ENCODE measurements around the gene SMIM32. TPM values are rescaled to one million over a fixed set of nuclear protein-coding genes. Genes with fewer than 3 reads are reported as not detected.

SMIM32 gene
- total and polyA plus RNA-seq, 2 donors (not counting 1 experiment from before 2014, with no cell fraction given) = not detected

DNA sequence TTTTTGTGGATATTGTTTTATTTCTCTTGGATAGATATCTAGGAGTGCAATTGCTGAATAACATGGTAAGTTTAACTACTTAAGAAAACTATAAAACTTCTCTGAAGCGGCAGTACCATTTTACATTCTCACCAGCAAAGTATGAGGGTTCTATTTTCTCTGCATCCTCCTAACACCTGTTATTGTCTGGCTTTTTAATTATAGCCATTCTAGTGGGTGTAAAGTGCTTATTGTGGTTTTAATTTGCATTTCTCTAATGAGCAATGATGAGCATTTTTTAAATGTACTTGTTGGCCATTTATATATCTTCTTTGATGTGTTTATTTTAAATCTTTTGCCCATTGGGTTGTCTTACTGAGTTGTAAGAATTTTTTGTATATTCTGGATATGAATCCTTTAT lies 28.7 kb downstream of the SMIM32 start:
- WGBS (ENCODE audit: insufficient coverage) = no CpG with 5 or more reads among the region's 1 CpG
- H3K4me1 ChIP-seq (ENCODE audit: control insufficient read depth in 2 of 2, insufficient read depth in 2 of 2, low read length in 2 of 2) = peaks cover 0 to 10% of the 10 kb centered on the region in 2 donors
- no peak overlapping the region for H3K27ac ChIP-seq (ENCODE audit: low read length in 2 of 2)
- peaks cover 2 to 9% of the 10 kb centered on the region in 2 experiments for H3K36me3 ChIP-seq (replicated peaks in 1 of 2; ENCODE audit: control extremely low read depth in 1 of 2, control insufficient read depth in 1 of 2, extremely low read depth in 1 of 2, insufficient read depth in 2 of 2, low read length in 1 of 2)
- H3K27me3 ChIP-seq (replicated peaks in 1 of 4; ENCODE audit: control extremely low read depth in 1 of 4, control insufficient read depth in 3 of 4, insufficient read depth in 4 of 4, low read length in 3 of 4) = no peaks in the 10 kb centered on the region
- H2AFZ ChIP-seq (ENCODE audit: insufficient read depth, low read depth, low read length, poor library complexity, severe bottlenecking) = no peak overlapping the region
- ChIA-PET CTCF (interaction anchor here (1.0 to 1.2 kb wide), 2 partner anchors 10 to 108 kb away, joined by 3 read pairs; no protein-coding TSS in a partner anchor), POLR2A (no interaction called here)
- no peaks in the 10 kb centered on the region for H4K20me1 ChIP-seq (ENCODE audit: control insufficient read depth, insufficient read depth, low read length, poor library complexity, severe bottlenecking)
- TF ChIP-seq, protein P1, sequence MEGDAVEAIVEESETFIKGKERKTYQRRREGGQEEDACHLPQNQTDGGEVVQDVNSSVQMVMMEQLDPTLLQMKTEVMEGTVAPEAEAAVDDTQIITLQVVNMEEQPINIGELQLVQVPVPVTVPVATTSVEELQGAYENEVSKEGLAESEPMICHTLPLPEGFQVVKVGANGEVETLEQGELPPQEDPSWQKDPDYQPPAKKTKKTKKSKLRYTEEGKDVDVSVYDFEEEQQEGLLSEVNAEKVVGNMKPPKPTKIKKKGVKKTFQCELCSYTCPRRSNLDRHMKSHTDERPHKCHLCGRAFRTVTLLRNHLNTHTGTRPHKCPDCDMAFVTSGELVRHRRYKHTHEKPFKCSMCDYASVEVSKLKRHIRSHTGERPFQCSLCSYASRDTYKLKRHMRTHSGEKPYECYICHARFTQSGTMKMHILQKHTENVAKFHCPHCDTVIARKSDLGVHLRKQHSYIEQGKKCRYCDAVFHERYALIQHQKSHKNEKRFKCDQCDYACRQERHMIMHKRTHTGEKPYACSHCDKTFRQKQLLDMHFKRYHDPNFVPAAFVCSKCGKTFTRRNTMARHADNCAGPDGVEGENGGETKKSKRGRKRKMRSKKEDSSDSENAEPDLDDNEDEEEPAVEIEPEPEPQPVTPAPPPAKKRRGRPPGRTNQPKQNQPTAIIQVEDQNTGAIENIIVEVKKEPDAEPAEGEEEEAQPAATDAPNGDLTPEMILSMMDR (IDR thresholded peaks at IDR 0.05) = no peak
- TF ChIP-seq EZH2 (IDR thresholded peaks at IDR 0.05; ENCODE audit: borderline replicate concordance, insufficient read depth, low read depth, low read length, poor library complexity, severe bottlenecking) = no peak
- no peak for ATAC-seq (ENCODE audit: low read depth)
- Mint-ChIP-seq H3K9me3 (ENCODE audit: insufficient read depth) (no peaks in the 10 kb centered on the region), H3K4me3 (no peak overlapping the region), H3K4me1 (peaks cover 19% of the 10 kb centered on the region), H3K27ac (no peak overlapping the region), H3K27me3 (no peaks in the 10 kb centered on the region)
- H3K79me2 ChIP-seq (ENCODE audit: control insufficient read depth, insufficient read depth, low read length) = no peaks in the 10 kb centered on the region
- intact Hi-C loops (cut with micrococcal nuclease) = no loop called here
- DNase-seq = no peak
- H3K4me3 ChIP-seq (ENCODE audit: control extremely low read depth in 1 of 5, extremely low read depth in 1 of 5, insufficient read depth in 1 of 5, low read depth in 2 of 5, low read length in 4 of 5) = no peak overlapping the region
- H3K4me2 ChIP-seq (replicated peaks; ENCODE audit: low read depth, low read length, poor library complexity, severe bottlenecking) = no peak overlapping the region
- H3K9me3 ChIP-seq (ENCODE audit: control extremely low read depth in 1 of 3, control insufficient read depth in 2 of 3, insufficient read depth in 1 of 3, low read length in 2 of 3) = no peaks in the 10 kb centered on the region
- H3K9ac ChIP-seq (ENCODE audit: low read length) = no peak overlapping the region

- Histone ChIP-seq H3K36me3 (replicated peaks in 1 of 2; ENCODE audit: control extremely low read depth in 1 of 2, control insufficient read depth in 1 of 2, extremely low read depth in 1 of 2, insufficient read depth in 2 of 2, low read length in 1 of 2) (peaks cover 3 to 5% of the 10 kb centered on the region in 2 experiments), H2AFZ (ENCODE audit: insufficient read depth, low read depth, low read length, poor library complexity, severe bottlenecking) (no peak overlapping the region), H3K79me2 (ENCODE audit: control insufficient read depth, insufficient read depth, low read length) (no peaks in the 10 kb centered on the region), H3K9me3 (ENCODE audit: control extremely low read depth in 1 of 3, control insufficient read depth in 2 of 3, insufficient read depth in 1 of 3, low read length in 2 of 3) (no peaks in the 10 kb centered on the region), H3K9ac (ENCODE audit: low read length) (no peak overlapping the region), H3K4me3 (ENCODE audit: control extremely low read depth in 1 of 5, extremely low read depth in 1 of 5, insufficient read depth in 1 of 5, low read depth in 2 of 5, low read length in 4 of 5) (no peak overlapping the region), H3K4me1 (ENCODE audit: control insufficient read depth in 2 of 2, insufficient read depth in 2 of 2, low read length in 2 of 2) (peaks cover 0 to 8% of the 10 kb centered on the region in 2 donors), H3K27me3 (replicated peaks in 1 of 4; ENCODE audit: control extremely low read depth in 1 of 4, control insufficient read depth in 3 of 4, insufficient read depth in 4 of 4, low read length in 3 of 4) (no peaks in the 10 kb centered on the region), H4K20me1 (ENCODE audit: control insufficient read depth, insufficient read depth, low read length, poor library complexity, severe bottlenecking) (no peaks in the 10 kb centered on the region), H3K4me2 (replicated peaks; ENCODE audit: low read depth, low read length, poor library complexity, severe bottlenecking) (no peak overlapping the region), H3K27ac (ENCODE audit: low read length in 2 of 2) (no peak overlapping the region)
- H3K4me1 Mint-ChIP-seq = peaks cover 16% of the 10 kb centered on the region
- no peak overlapping the region for H3K27ac Mint-ChIP-seq
- WGBS (ENCODE audit: insufficient coverage) = 100% methylated on average over 3 of the region's 4 CpGs
- no peaks in the 10 kb centered on the region for H3K27me3 Mint-ChIP-seq
- ATAC-seq (ENCODE audit: low read depth) (no peak), DNase-seq (no peak)
- CTCF ChIA-PET = no interaction called here
- intact Hi-C loops (cut with micrococcal nuclease) = no loop called here
- POLR2A ChIA-PET = interaction anchor here (0.6 kb wide), 1 partner anchor 291 kb away, joined by 3 read pairs; no protein-coding TSS in a partner anchor
- no peaks in the 10 kb centered on the region for H3K9me3 Mint-ChIP-seq (ENCODE audit: insufficient read depth)
- no peak for TF ChIP-seq EZH2 (IDR thresholded peaks at IDR 0.05; ENCODE audit: borderline replicate concordance, insufficient read depth, low read depth, low read length, poor library complexity, severe bottlenecking)
- TF ChIP-seq, protein P1 (IDR thresholded peaks at IDR 0.05) = no peak
- no peak overlapping the region for H3K4me3 Mint-ChIP-seq
These were observed 31.0 kb downstream of the SMIM32 start for GRCh38 chr5:136162008-136162407.

All from B cell (primary cell).